Measurements from ENCODE around the gene CDIP1.

GRCh38 chr16:4576008-4576407 is 37.4 kb upstream of the CDIP1 start:
- TF ChIP-seq EP300 (IDR thresholded peaks at IDR 0.05) (no peak), CTCF (IDR thresholded peaks at IDR 0.05) (no peak)

Measured in esophagus muscularis mucosa (tissue), 3 donors.